Fibroblast of lung (primary cell): Measurements from ENCODE around the gene FRMD4A. TPM values are rescaled to one million over a fixed set of nuclear protein-coding genes. Genes with fewer than 3 reads are reported as not detected.
"Not testable (repeated sequence)": the region's sequence is repeated elsewhere in the genome, so short reads cannot be mapped to it uniquely, and the experiment has no call there.

Source experiments
- DNase-seq, 2 donors: peaks; one replicate each; pipeline versions ENCODE4 v3.0.0 to v3.0.0-alpha.2; 2010; ENCODE audit warnings: low read depth in 2 of 2
- H2AFZ ChIP-seq: 2 replicates; pipeline ENCODE4 v1.5.1; 2012; ENCODE audit warnings: low read length, control low read depth, inconsistent platforms
- H3K27ac ChIP-seq: 2 replicates; pipeline ENCODE4 v1.5.1; 2011; ENCODE audit warnings: low read length, control low read depth; ENCODE audit not compliant: insufficient read depth
- H3K27me3 ChIP-seq: 2 replicates; pipeline ENCODE4 v1.5.1; 2011; ENCODE audit warnings: mild to moderate bottlenecking, low read length; ENCODE audit not compliant: control insufficient read depth, insufficient read depth
- H3K36me3 ChIP-seq: 2 replicates; pipeline ENCODE4 v1.5.1; 2011; ENCODE audit warnings: low read length; ENCODE audit not compliant: control insufficient read depth, insufficient read depth
- H3K4me1 ChIP-seq: 2 replicates; pipeline ENCODE4 v1.5.1; 2011; ENCODE audit warnings: low read length; ENCODE audit not compliant: control insufficient read depth, insufficient read depth; ENCODE audit errors: extremely low read depth
- H3K4me2 ChIP-seq: 2 replicates; pipeline ENCODE4 v1.5.1; 2011; ENCODE audit warnings: low read length, control low read depth; ENCODE audit not compliant: insufficient read depth; ENCODE audit errors: extremely low read depth
- H3K4me3 ChIP-seq, 4 experiments: fragments of 200-600 bp in 1 of 4; sonication (generic) in 1 of 4; replicated peaks in 1 of 4; 2 replicates each; pipeline ENCODE4 v1.5.1; 2011 to 2016; ENCODE audit warnings: low read length in 4 of 4, low read depth in 3 of 4, mild to moderate bottlenecking in 3 of 4, control low read depth in 2 of 4, inconsistent platforms in 1 of 4, mixed read lengths in 1 of 4; ENCODE audit not compliant: insufficient read depth in 1 of 4; ENCODE audit errors: control extremely low read depth in 1 of 4
- H3K79me2 ChIP-seq: 2 replicates; pipeline ENCODE4 v1.5.1; 2012; ENCODE audit warnings: mild to moderate bottlenecking, low read length, inconsistent platforms; ENCODE audit not compliant: control insufficient read depth, insufficient read depth
- H3K9ac ChIP-seq: 2 replicates; pipeline ENCODE4 v1.5.1; 2011; ENCODE audit warnings: mild to moderate bottlenecking, low read length, control low read depth; ENCODE audit not compliant: insufficient read depth
- H3K9me3 ChIP-seq: 2 replicates; pipeline ENCODE4 v1.5.1; 2012; ENCODE audit warnings: low read depth, low read length; ENCODE audit not compliant: control insufficient read depth, insufficient read depth
- H4K20me1 ChIP-seq: 2 replicates; pipeline ENCODE4 v1.5.1; 2011; ENCODE audit warnings: low read length; ENCODE audit not compliant: control insufficient read depth, insufficient read depth; ENCODE audit errors: extremely low read depth
- CTCF ChIP-seq, 2 donors: IDR thresholded peaks in 1 of 2; conservative IDR thresholded peaks in 1 of 2; 1 replicate in 1 of 2; 2 replicates in 1 of 2; pipeline ENCODE4 v1.5.1; 2011 to 2012; ENCODE audit warnings: low read length in 2 of 2, control low read depth in 1 of 2, inconsistent platforms in 1 of 2, low read depth in 1 of 2, mild to moderate bottlenecking in 1 of 2
- EZH2 ChIP-seq: IDR thresholded peaks from 2 replicates; pipeline ENCODE4 v1.5.1; 2012; ENCODE audit warnings: low read length, control low read depth, mild to moderate bottlenecking; ENCODE audit errors: missing control alignments
- polyA plus RNA-seq, 2 donors: library from polyadenylated mRNA; depleted of rRNA in 1 of 2; stranded (reverse) in 1 of 2; unstranded in 1 of 2; fragments of >200 nt; gene quantifications; 2 replicates each; pipeline ENCODE4 v1.2.1, GENCODE V29; 2011 to 2012; ENCODE audit warnings: missing spikeins in 1 of 2
- total RNA-seq: library from RNA; depleted of rRNA; stranded (reverse); fragments of >200 nt; gene quantifications from 2 replicates; pipeline ENCODE4 v1.2.1, GENCODE V29; 2014

FRMD4A gene
- total and polyA plus RNA-seq, 2 donors (not counting 1 experiment from before 2014, with no cell fraction given), result 26.9 to 63.6 TPM

GRCh38 chr10:14050598-14050997 lies 280.1 kb downstream of the FRMD4A start:
- Histone ChIP-seq H3K4me2 (no peak overlapping the region), H4K20me1 (no peaks in the 10 kb centered on the region), H3K9ac (no peak overlapping the region), H3K4me3 (no peak overlapping the region), H3K9me3 (no peaks in the 10 kb centered on the region), H3K27me3 (no peaks in the 10 kb centered on the region), H3K79me2 (no peaks in the 10 kb centered on the region), H3K4me1 (no peaks in the 10 kb centered on the region), H2AFZ (no peak overlapping the region), H3K27ac (no peak overlapping the region), H3K36me3 (no peaks in the 10 kb centered on the region)
- DNase-seq, result no peak
- TF ChIP-seq EZH2 (no peak), CTCF (conservative IDR thresholded peaks at IDR 0.05 in 1 of 2, IDR thresholded peaks at IDR 0.05 in 1 of 2; ENCODE audit: low read depth in 1 of 2, low read length in 2 of 2) (no peak)

- no peak for TF ChIP-seq CTCF (conservative IDR thresholded peaks at IDR 0.05 in 1 of 2, IDR thresholded peaks at IDR 0.05 in 1 of 2; ENCODE audit: low read depth in 1 of 2, low read length in 2 of 2)
- TF ChIP-seq EZH2, result no peak
- no peaks in the 10 kb centered on the region for H3K27me3 ChIP-seq
- H2AFZ ChIP-seq, result no peak overlapping the region
Measured at GRCh38 chr10:14048930-14049613, 281.7 kb downstream of the FRMD4A start.

DNA sequence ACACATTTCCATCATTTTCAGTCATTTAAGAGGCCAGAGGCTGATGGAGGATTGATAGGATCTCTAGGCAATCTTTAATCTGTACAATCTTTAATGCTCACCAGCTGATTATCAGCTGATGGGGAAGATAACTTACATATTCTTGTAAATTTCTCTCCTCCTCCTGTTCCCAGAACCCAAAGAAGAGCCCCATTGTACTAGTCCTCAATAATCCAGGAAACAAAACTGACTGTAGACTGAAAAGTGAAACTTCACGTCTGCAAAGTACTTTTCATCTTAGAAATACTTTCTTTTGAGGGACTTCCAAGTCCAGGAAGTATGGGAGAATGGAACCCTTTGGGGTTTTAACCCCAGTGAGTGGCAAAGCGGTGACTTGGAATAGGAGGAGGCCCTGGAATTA lies 283.3 kb downstream of the FRMD4A start:
- no peaks in the 10 kb centered on the region for H3K4me1 ChIP-seq
- no peak overlapping the region for H2AFZ ChIP-seq
- H4K20me1 ChIP-seq, result no peaks in the 10 kb centered on the region
- H3K27ac ChIP-seq, result no peak overlapping the region
- no peak overlapping the region for H3K9ac ChIP-seq
- H3K4me3 ChIP-seq, result no peak overlapping the region
- DNase-seq, result no peak
- H3K27me3 ChIP-seq, result no peaks in the 10 kb centered on the region
- TF ChIP-seq EZH2 (no peak), CTCF (conservative IDR thresholded peaks at IDR 0.05 in 1 of 2, IDR thresholded peaks at IDR 0.05 in 1 of 2; ENCODE audit: low read depth in 1 of 2, low read length in 2 of 2) (no peak)
- H3K36me3 ChIP-seq, result no peaks in the 10 kb centered on the region
- H3K9me3 ChIP-seq, result no peaks in the 10 kb centered on the region
- no peak overlapping the region for H3K4me2 ChIP-seq
- H3K79me2 ChIP-seq, result no peaks in the 10 kb centered on the region

More at GRCh38 chr10:14048930-14049613, 281.7 kb downstream of the FRMD4A start:
- no peak overlapping the region for H3K27ac ChIP-seq
- H4K20me1 ChIP-seq, result no peaks in the 10 kb centered on the region
- H3K4me1 ChIP-seq, result no peaks in the 10 kb centered on the region
- H3K4me3 ChIP-seq, result no peak overlapping the region
- H3K4me2 ChIP-seq, result no peak overlapping the region
- H3K9me3 ChIP-seq, result no peaks in the 10 kb centered on the region
- DNase-seq, result no peak
- H3K36me3 ChIP-seq, result no peaks in the 10 kb centered on the region
- H3K79me2 ChIP-seq, result no peaks in the 10 kb centered on the region
- no peak overlapping the region for H3K9ac ChIP-seq

DNA sequence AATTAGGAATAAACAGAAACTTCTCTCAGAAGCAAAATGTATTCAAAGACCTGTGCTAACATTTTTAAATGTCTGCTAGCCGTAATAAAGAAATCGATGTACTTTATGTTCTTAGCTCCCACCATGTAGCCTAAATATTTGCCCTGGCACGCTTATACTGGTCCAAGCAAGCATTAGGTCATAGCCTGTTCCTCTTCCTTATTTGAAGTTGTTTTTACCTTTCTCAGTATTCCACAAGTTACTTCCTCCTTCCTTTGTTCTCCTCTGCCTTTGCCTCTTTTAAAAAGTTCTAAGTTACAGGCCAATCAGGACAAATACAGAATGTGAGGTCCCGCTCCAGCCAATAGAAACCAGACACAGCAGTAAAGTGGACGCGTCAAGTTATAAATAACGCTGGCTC lies 288.7 kb downstream of the FRMD4A start:
- H3K79me2 ChIP-seq, H3K4me3 ChIP-seq, DNase-seq, H3K9me3 ChIP-seq, H4K20me1 ChIP-seq, H3K36me3 ChIP-seq, H3K4me1 ChIP-seq, H3K9ac ChIP-seq, H3K27ac ChIP-seq, H3K4me2 ChIP-seq, H3K27me3 ChIP-seq, H2AFZ ChIP-seq: not testable (repeated sequence)
